GM10248 (cell line): ENCODE results near the gene MID1IP1.

Experiments used
- CTCF ChIA-PET: fragments of 300-600 bp; sonication (Branson Sonifier 250); formaldehyde crosslinking; extraction: SDS; loops from one replicate; lab custom pipeline; 2021; ENCODE audit warnings: antibody characterized with exemption; lab: Yijun Ruan, JAX
- POLR2A ChIA-PET: fragments of 350-650 bp; sonication (Branson Sonifier 250); formaldehyde crosslinking; extraction: SDS; loops from one replicate; lab custom pipeline; 2020; ENCODE audit warnings: antibody characterized with exemption; lab: Yijun Ruan, JAX
- DNase-seq: peaks from one replicate; pipeline ENCODE4 v3.0.0; 2012; ENCODE audit errors: extremely low spot score
- TF ChIP-seq, protein P1 (sequence below): IDR thresholded peaks from 2 replicates; pipeline ENCODE4 v1.5.1; 2012; ENCODE audit warnings: mild to moderate bottlenecking, low read depth; ENCODE audit errors: extremely low read depth, missing control alignments, control extremely low read depth

The MID1IP1 gene, protein sequence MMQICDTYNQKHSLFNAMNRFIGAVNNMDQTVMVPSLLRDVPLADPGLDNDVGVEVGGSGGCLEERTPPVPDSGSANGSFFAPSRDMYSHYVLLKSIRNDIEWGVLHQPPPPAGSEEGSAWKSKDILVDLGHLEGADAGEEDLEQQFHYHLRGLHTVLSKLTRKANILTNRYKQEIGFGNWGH

GRCh38 chrX:38800981-38801845 is at the start of gene MID1IP1:
Gene MID1IP1, plus strand, starts transcription at chrX:38801459. Its CDS starts 3,488 bp downstream, at chrX:38804947.
- peak; percentile 77 for DNase-seq
- TF ChIP-seq, protein P1, sequence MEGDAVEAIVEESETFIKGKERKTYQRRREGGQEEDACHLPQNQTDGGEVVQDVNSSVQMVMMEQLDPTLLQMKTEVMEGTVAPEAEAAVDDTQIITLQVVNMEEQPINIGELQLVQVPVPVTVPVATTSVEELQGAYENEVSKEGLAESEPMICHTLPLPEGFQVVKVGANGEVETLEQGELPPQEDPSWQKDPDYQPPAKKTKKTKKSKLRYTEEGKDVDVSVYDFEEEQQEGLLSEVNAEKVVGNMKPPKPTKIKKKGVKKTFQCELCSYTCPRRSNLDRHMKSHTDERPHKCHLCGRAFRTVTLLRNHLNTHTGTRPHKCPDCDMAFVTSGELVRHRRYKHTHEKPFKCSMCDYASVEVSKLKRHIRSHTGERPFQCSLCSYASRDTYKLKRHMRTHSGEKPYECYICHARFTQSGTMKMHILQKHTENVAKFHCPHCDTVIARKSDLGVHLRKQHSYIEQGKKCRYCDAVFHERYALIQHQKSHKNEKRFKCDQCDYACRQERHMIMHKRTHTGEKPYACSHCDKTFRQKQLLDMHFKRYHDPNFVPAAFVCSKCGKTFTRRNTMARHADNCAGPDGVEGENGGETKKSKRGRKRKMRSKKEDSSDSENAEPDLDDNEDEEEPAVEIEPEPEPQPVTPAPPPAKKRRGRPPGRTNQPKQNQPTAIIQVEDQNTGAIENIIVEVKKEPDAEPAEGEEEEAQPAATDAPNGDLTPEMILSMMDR, result no peak
- ChIA-PET CTCF (interaction anchor here (1.0 kb wide), 1 partner anchor 349 kb away, joined by 3 read pairs; no protein-coding TSS in a partner anchor), POLR2A (no interaction called here)

GRCh38 chrX:38754102-38754790 is 47.0 kb upstream of the MID1IP1 start:
- CTCF ChIA-PET, result interaction anchor here (1.0 to 1.6 kb wide), 4 partner anchors 9 to 489 kb away, joined by 3 to 6 read pairs (median 4); no protein-coding TSS in a partner anchor
- TF ChIP-seq, protein P1, result peak; percentile 45
- POLR2A ChIA-PET, result no interaction called here
- DNase-seq, result peak; percentile 24

DNA sequence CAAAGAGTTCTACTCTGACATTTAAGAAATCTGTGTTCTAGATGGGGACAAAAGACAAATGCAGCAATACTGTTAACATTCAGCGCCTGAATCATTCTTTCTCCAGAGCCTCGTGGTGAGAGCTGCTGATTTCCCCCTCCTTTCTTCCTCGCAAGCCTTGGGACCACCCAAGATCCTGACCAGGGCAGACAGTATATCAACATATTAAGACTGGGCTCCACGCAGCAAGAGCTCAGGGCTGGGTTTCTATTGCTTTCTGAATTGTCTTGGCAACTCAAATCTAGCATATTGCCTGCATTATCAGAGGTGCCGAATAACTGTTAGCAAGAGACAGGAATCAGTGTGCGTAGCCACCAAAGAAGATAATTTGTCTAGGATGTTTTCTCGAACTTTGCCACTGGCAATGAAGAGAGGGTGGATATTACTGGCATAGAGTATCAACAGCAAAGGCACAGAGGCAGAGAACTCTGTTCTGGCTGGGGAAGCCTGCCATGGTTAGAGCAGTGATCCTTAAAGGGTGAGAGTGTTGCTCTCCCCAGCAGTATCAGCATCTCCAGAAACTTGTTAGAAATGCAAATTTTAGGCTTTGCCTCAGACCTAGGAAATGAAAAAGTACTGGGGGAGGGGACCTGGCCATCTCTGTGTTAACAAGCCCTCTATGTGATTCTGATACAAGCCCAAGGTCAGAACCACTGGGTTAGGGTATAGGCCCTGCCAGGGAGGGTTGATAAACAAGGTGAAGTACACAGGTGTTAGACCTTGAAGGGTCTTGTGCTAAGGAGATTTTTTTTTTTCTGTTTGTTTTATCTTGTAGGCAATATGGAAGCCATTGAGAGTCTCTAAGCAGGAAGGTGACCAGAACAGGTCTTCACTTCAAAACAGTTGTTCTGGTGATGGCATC is 46.2 kb upstream of the MID1IP1 start:
- TF ChIP-seq, protein P1, result no peak
- DNase-seq, result no peak
- ChIA-PET POLR2A (no interaction called here), CTCF (interaction anchor here (1.0 to 1.6 kb wide), 5 partner anchors 10 to 488 kb away, joined by 3 to 6 read pairs (median 4); no protein-coding TSS in a partner anchor)

- DNase-seq, result no peak
- POLR2A ChIA-PET, result no interaction called here
- CTCF ChIA-PET, result no interaction called here
- TF ChIP-seq, protein P1, result no peak
Observed at GRCh38 chrX:38760883-38761282, 40.4 kb upstream of the MID1IP1 start.

DNA sequence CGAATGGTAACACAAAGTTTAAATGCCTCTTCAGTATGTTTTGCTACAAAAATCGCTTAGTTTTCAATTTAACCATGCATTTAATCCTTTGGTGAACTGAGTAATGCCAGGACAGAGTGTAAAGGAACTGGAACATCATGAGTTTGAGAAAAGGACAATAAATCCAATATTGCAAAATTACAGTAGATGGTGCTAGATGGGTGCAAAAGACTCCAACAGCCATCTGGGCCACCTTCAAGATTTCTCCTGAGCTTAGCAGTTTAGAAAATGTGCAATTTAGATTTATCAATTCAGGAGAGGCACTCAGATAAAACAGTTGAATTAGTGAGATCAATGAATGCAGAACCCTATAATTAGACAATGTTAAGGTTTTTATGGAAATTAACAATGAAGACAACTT is 33.2 kb upstream of the MID1IP1 start:
- ChIA-PET CTCF (interaction anchor here (0.6 to 4.2 kb wide), 13 partner anchors 15 to 473 kb away, joined by 3 to 47 read pairs (median 4); no protein-coding TSS in a partner anchor), POLR2A (no interaction called here)
- DNase-seq, result peak; percentile 10
- TF ChIP-seq, protein P1, result peak; percentile 28

DNA sequence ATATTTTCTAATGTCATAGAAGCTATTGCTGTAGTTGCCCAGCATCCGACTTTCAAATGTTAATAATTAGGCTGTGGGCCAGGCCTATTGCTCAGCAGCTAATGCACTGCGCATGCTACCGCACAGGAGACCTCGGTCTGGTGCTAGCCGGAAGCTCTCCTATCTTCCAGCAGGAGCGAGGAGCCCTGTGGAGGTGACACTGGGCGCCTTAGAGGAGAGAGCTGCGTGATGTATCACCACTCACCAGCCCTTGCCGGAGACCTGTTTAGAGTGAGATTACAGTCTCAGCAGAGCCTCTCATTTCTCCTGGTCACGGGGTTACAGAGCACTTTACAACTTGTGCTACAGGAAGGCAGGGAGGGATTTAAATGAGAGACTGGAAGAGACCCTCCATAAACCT is 31.1 kb upstream of the MID1IP1 start:
- ChIA-PET CTCF (interaction anchor here (2.0 to 2.7 kb wide), 2 partner anchors 379 to 382 kb away, joined by 8 to 11 read pairs; no protein-coding TSS in a partner anchor), POLR2A (no interaction called here)
- TF ChIP-seq, protein P1, result no peak
- DNase-seq, result no peak
